H9 (cell line): ENCODE data around the gene SLBP. TPM values are rescaled to one million over a fixed set of nuclear protein-coding genes. Genes with fewer than 3 reads are reported as not detected.

Source experiments
- DNase-seq: peaks from one replicate; pipeline ENCODE4 v3.0.0-alpha.2; 2017
- H2AFZ ChIP-seq: one replicate; pipeline ENCODE4 v1.6.1; 2013; ENCODE audit warnings: mild to moderate bottlenecking, low read length, control low read depth, moderate library complexity
- H2AK5ac ChIP-seq: 2 replicates; pipeline ENCODE4 v1.6.1; 2013; ENCODE audit warnings: low read length, control low read depth, mixed read lengths; ENCODE audit not compliant: insufficient read length
- H2BK120ac ChIP-seq: one replicate; pipeline ENCODE4 v1.6.1; 2013; ENCODE audit warnings: low read depth, mild to moderate bottlenecking, low read length, control low read depth, inconsistent platforms; ENCODE audit not compliant: poor library complexity, severe bottlenecking
- H2BK12ac ChIP-seq: 2 replicates; pipeline ENCODE4 v1.6.1; 2013; ENCODE audit warnings: low read length, control low read depth, mixed read lengths, low read depth; ENCODE audit not compliant: insufficient read length
- H2BK15ac ChIP-seq: 2 replicates; pipeline ENCODE4 v1.6.1; 2013; ENCODE audit warnings: low read depth, low read length, control low read depth
- H2BK20ac ChIP-seq: one replicate; pipeline ENCODE4 v1.6.1; 2013; ENCODE audit warnings: low read depth, mild to moderate bottlenecking, low read length, control low read depth, inconsistent platforms; ENCODE audit not compliant: poor library complexity, severe bottlenecking
- H2BK5ac ChIP-seq: 2 replicates; pipeline ENCODE4 v1.6.1; 2013; ENCODE audit warnings: low read length, control low read depth, mixed read lengths; ENCODE audit not compliant: insufficient read length
- H3K14ac ChIP-seq: 2 replicates; pipeline ENCODE4 v1.6.1; 2013; ENCODE audit warnings: low read length, control low read depth; ENCODE audit not compliant: insufficient read depth
- H3K18ac ChIP-seq: 2 replicates; pipeline ENCODE4 v1.6.1; 2013; ENCODE audit warnings: low read depth, mild to moderate bottlenecking, mixed read lengths, low read length, control low read depth; ENCODE audit not compliant: insufficient read length
- H3K23ac ChIP-seq: 2 replicates; pipeline ENCODE4 v1.6.1; 2013; ENCODE audit warnings: low read length, control low read depth, mixed read lengths, low read depth; ENCODE audit not compliant: insufficient read length
- H3K23me2 ChIP-seq: 2 replicates; pipeline ENCODE4 v1.6.1; 2013; ENCODE audit warnings: low read depth, mild to moderate bottlenecking, mixed read lengths, low read length, control low read depth; ENCODE audit not compliant: insufficient read length, poor library complexity, severe bottlenecking
- H3K27ac ChIP-seq: 2 replicates; pipeline ENCODE4 v1.5.1; 2013; ENCODE audit warnings: low read length, control low read depth, mixed read lengths, low read depth; ENCODE audit not compliant: insufficient read length
- H3K27me3 ChIP-seq: 2 replicates; pipeline ENCODE4 v1.6.1; 2013; ENCODE audit warnings: low read length, control low read depth, inconsistent platforms; ENCODE audit not compliant: insufficient read depth
- H3K4ac ChIP-seq: 2 replicates; pipeline ENCODE4 v1.6.1; 2013; ENCODE audit warnings: low read depth, mild to moderate bottlenecking, control low read depth, inconsistent platforms, low read length, moderate library complexity
- H3K4me1 ChIP-seq: 2 replicates; pipeline ENCODE4 v1.6.1; 2013; ENCODE audit warnings: low read length, control low read depth, inconsistent platforms; ENCODE audit not compliant: insufficient read depth
- H3K4me2 ChIP-seq: 2 replicates; pipeline ENCODE4 v1.6.1; 2013; ENCODE audit warnings: low read length, control low read depth, mixed read lengths; ENCODE audit not compliant: insufficient read length, insufficient read depth
- H3K56ac ChIP-seq: 2 replicates; pipeline ENCODE4 v1.6.1; 2013; ENCODE audit warnings: low read depth, mild to moderate bottlenecking, mixed read lengths, low read length, control low read depth; ENCODE audit not compliant: insufficient read length
- H3K79me1 ChIP-seq: 2 replicates; pipeline ENCODE4 v1.6.1; 2013; ENCODE audit warnings: low read depth, mild to moderate bottlenecking, moderate library complexity, low read length, control low read depth, inconsistent platforms; ENCODE audit not compliant: insufficient read depth, poor library complexity, severe bottlenecking
- H3K79me2 ChIP-seq: 2 replicates; pipeline ENCODE4 v1.6.1; 2013; ENCODE audit warnings: low read length, control low read depth, inconsistent platforms; ENCODE audit not compliant: insufficient read depth
- H3K9ac ChIP-seq: 2 replicates; pipeline ENCODE4 v1.6.1; 2013; ENCODE audit warnings: low read length, control low read depth, mixed read lengths; ENCODE audit not compliant: insufficient read length; ENCODE audit errors: extremely low read depth
- H3K9me3 ChIP-seq: one replicate; pipeline ENCODE4 v1.6.1; 2013; ENCODE audit warnings: low read depth, low read length, inconsistent platforms; ENCODE audit not compliant: control insufficient read depth
- H3T11ph ChIP-seq: one replicate; pipeline ENCODE4 v1.6.1; 2013; ENCODE audit warnings: mild to moderate bottlenecking, low read length, control low read depth, inconsistent platforms
- H4K20me1 ChIP-seq: one replicate; pipeline ENCODE4 v1.6.1; 2013; ENCODE audit not compliant: control insufficient read depth, insufficient read length, insufficient read depth
- H4K5ac ChIP-seq: 2 replicates; pipeline ENCODE4 v1.6.1; 2013; ENCODE audit warnings: low read depth, mild to moderate bottlenecking, mixed read lengths, low read length, control low read depth; ENCODE audit not compliant: insufficient read length
- H4K8ac ChIP-seq: replicated peaks from 2 replicates; pipeline ENCODE4 v1.6.1; 2013; ENCODE audit warnings: low read length, control low read depth, mixed read lengths, low read depth; ENCODE audit not compliant: insufficient read length
- H4K91ac ChIP-seq: 2 replicates; pipeline ENCODE4 v1.6.1; 2013; ENCODE audit warnings: low read depth, mild to moderate bottlenecking, moderate library complexity, mixed read lengths, low read length, control low read depth; ENCODE audit not compliant: insufficient read length
- H3K27ac Mint-ChIP-seq, 3 experiments: 2 replicates in 2 of 3; 3 replicates in 1 of 3; pipeline ENCODE4 v1.8.0; 2020 to 2021; ENCODE audit warnings: mixed read lengths in 3 of 3, mild to moderate bottlenecking in 1 of 3, moderate library complexity in 1 of 3
- H3K27me3 Mint-ChIP-seq: 2 replicates; pipeline ENCODE4 v1.8.0; 2021; ENCODE audit warnings: low read depth, mild to moderate bottlenecking, moderate library complexity, mixed read lengths
- H3K36me3 Mint-ChIP-seq, 3 experiments: 2 replicates in 2 of 3; 3 replicates in 1 of 3; pipeline ENCODE4 v1.8.0; 2020 to 2021; ENCODE audit warnings: low read depth in 3 of 3, mixed read lengths in 3 of 3; ENCODE audit not compliant: insufficient read depth in 1 of 3
- H3K4me1 Mint-ChIP-seq, 2 experiments: 2 replicates each; pipeline ENCODE4 v1.8.0; 2020; ENCODE audit warnings: mixed read lengths in 2 of 2
- H3K4me3 Mint-ChIP-seq, 2 experiments: 2 replicates in 1 of 2; 3 replicates in 1 of 2; pipeline ENCODE4 v1.8.0; 2020 to 2021; ENCODE audit warnings: mild to moderate bottlenecking in 2 of 2, mixed read lengths in 2 of 2, moderate library complexity in 1 of 2
- H3K9me3 Mint-ChIP-seq, 2 experiments: 2 replicates in 1 of 2; 3 replicates in 1 of 2; pipeline ENCODE4 v1.8.0; 2020; ENCODE audit warnings: mild to moderate bottlenecking in 2 of 2, mixed read lengths in 2 of 2, moderate library complexity in 1 of 2
- WGBS: extraction: QIAGEN DNeasy Blood & Tissue Kit; methylation state at CpG from one replicate; pipeline ENCODE4 v1.1.7; 2013; ENCODE audit warnings: missing lambda C conversion rate, low lambda C conversion rate, mixed read lengths; ENCODE audit not compliant: insufficient read length; ENCODE audit errors: extremely low coverage; 5-methylcytosine and 5-hydroxymethylcytosine counted together
- total RNA-seq: library from RNA; stranded (reverse); gene quantifications from 2 replicates; pipeline ENCODE4 v1.2.1, GENCODE V29; 2021
- TF ChIP-seq, protein P1 (sequence below): fragments of 200-600 bp; sonication (generic); conservative IDR thresholded peaks from 3 replicates; pipeline ENCODE4 v1.8.0; 2021; ENCODE audit warnings: antibody characterized with exemption, mild to moderate bottlenecking

SLBP gene
- total RNA-seq, 1 experiment from 2014 or later = 62.7 TPM

DNA sequence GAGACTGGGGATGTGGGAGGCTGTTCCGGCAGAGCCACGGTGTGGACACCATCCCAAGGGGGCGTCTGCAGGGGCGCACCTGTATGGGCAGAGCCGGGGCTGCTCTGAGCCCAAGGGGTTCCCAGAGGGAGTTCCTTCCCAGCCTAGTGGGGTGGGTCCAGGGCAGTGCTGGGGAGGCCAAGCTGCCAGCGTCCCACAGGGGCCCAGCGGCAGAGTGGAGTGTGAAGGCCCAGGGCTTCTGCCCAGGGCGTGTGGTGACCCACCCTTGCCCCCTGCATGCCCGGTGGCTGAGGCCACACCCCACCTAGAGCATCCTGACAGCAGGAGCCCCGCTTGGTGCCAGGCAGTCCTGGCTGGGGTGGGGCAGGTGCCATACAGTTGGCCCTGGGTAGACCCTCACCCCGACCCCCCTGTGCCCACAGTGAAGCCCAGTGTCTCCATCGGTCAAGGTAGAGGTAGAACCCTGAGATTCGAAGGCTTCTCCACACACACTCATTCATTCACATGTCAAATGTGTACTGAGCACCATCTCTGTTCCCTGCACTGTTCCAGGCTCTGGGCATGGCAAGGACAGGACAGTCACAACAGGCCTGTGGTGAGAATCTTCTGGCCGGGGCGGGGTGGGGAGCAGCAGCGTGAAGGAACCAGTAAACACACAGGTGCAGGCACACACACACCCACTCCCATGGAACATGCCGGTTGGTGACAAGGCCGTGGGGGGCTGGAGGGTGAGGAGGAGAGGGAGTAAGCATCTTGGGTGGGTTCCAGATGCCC, 38.4 kb upstream of the SLBP start:
- no peak overlapping the region for H3K4ac ChIP-seq
- H4K8ac ChIP-seq = no peak overlapping the region
- no peak overlapping the region for H3T11ph ChIP-seq
- H3K56ac ChIP-seq = no peak overlapping the region
- H2BK120ac ChIP-seq = no peak overlapping the region
- no peak overlapping the region for H3K27ac ChIP-seq
- Mint-ChIP-seq H3K4me3 (no peak overlapping the region; a peak in 1 of 5 replicates), H3K27ac (peak overlapping the region in 1 of 3 experiments; percentile 67; a peak in 1 of 7 replicates), H3K9me3 (no peaks in the 10 kb centered on the region), H3K4me1 (peaks cover 0 to 10% of the 10 kb centered on the region in 2 experiments; a peak in 1 of 4 replicates), H3K27me3 (no peaks in the 10 kb centered on the region), H3K36me3 (peaks cover 0 to under 1% (median 0%) of the 10 kb centered on the region in 3 experiments; a peak in 1 of 7 replicates)
- no peak overlapping the region for H3K14ac ChIP-seq
- H4K5ac ChIP-seq = no peak overlapping the region
- no peak overlapping the region for H3K18ac ChIP-seq
- H3K23ac ChIP-seq = no peak overlapping the region
- H3K23me2 ChIP-seq = no peaks in the 10 kb centered on the region
- DNase-seq = no peak
- no peak overlapping the region for H2BK20ac ChIP-seq
- H3K79me1 ChIP-seq = no peaks in the 10 kb centered on the region
- no peak overlapping the region for H4K91ac ChIP-seq
- no peak overlapping the region for H2BK5ac ChIP-seq
- H2BK15ac ChIP-seq = no peak overlapping the region
- no peaks in the 10 kb centered on the region for H3K79me2 ChIP-seq
- no peak overlapping the region for H3K4me2 ChIP-seq
- no peaks in the 10 kb centered on the region for H4K20me1 ChIP-seq
- no peak overlapping the region for H2AFZ ChIP-seq
- no peaks in the 10 kb centered on the region for H3K9me3 ChIP-seq
- H2AK5ac ChIP-seq = no peak overlapping the region
- TF ChIP-seq, protein P1, sequence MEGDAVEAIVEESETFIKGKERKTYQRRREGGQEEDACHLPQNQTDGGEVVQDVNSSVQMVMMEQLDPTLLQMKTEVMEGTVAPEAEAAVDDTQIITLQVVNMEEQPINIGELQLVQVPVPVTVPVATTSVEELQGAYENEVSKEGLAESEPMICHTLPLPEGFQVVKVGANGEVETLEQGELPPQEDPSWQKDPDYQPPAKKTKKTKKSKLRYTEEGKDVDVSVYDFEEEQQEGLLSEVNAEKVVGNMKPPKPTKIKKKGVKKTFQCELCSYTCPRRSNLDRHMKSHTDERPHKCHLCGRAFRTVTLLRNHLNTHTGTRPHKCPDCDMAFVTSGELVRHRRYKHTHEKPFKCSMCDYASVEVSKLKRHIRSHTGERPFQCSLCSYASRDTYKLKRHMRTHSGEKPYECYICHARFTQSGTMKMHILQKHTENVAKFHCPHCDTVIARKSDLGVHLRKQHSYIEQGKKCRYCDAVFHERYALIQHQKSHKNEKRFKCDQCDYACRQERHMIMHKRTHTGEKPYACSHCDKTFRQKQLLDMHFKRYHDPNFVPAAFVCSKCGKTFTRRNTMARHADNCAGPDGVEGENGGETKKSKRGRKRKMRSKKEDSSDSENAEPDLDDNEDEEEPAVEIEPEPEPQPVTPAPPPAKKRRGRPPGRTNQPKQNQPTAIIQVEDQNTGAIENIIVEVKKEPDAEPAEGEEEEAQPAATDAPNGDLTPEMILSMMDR = no peak
- no CpG with 5 or more reads among the region's 18 CpGs for WGBS
- H3K4me1 ChIP-seq = no peaks in the 10 kb centered on the region
- no peak overlapping the region for H3K9ac ChIP-seq
- H3K27me3 ChIP-seq = no peaks in the 10 kb centered on the region
- H2BK12ac ChIP-seq = no peak overlapping the region
